HL-60/S4 (cell line): Measurements from ENCODE around the gene MAP3K15.
"Not testable (repeated sequence)": the region's sequence is repeated elsewhere in the genome, so short reads cannot be mapped to it uniquely, and the experiment has no call there.

Source experiments
- in situ Hi-C: fragments of 300-500 bp; cut with MboI; formaldehyde crosslinking; loops from 2 replicates; pipeline ENCODE4 v1.14.3; 2022; ENCODE audit warnings: low sequenced_read_pairs

The MAP3K15 gene

DNA sequence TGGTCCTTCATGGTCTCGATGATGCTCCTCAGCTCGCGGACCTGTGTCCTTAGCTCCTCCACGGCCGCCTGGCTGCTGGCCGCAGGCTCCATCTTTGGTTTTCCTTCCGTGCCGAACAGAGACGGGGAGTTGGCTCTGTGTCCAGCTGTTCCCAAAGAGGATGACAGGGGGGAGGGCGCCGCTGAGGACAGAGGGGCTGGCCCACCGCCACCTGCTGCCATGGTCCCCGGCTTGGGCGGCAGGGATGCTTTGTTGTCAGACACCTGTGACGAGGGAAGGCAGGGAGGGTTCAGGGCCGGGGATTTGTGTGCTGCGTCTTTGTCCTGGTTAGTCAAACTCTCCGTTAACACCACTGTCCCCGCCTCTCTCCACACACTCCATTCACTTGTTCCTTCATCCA lies 26.6 kb upstream of the MAP3K15 start:
- in situ Hi-C loops: no loop called here

DNA sequence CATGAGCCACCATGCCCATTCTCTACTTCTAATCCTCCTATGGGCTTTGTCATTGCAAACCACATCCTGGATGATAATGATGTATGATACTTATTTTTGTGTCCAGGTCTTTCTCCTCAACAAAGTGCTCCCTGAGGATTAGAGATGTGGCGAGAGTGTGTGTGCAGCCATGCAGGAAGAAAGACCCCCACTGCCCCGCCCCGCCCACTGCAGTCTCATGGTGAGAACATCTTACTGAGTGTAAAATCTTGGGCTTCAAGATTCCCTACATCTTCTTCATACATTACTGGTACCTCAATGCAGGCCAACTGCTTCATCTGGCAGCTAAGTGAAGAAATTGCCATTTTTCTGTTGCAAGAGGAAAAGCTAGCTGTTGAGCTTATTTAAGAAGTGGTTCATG lies 25.9 kb upstream of the MAP3K15 start:
- in situ Hi-C loops: no loop called here

DNA sequence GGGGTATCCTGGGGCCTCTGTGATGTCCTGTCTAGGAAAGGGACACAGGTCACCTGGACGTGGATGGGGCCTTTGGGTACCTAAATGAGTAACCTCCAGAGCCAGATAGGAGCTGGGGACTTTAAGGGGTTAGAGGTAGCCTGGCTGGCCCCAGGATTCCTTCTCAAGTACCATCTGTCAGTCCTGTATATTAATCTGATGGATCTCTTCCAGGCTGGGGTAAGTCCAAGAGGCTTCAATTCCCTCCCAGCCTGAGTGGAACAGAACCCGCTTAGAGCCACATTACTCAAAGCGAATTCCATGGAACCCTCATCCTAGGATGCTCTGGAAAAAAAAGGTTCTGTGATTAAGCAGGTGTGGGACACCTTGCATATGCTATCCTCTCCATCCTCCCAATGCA lies 24.8 kb upstream of the MAP3K15 start:
- in situ Hi-C loops: no loop called here

DNA sequence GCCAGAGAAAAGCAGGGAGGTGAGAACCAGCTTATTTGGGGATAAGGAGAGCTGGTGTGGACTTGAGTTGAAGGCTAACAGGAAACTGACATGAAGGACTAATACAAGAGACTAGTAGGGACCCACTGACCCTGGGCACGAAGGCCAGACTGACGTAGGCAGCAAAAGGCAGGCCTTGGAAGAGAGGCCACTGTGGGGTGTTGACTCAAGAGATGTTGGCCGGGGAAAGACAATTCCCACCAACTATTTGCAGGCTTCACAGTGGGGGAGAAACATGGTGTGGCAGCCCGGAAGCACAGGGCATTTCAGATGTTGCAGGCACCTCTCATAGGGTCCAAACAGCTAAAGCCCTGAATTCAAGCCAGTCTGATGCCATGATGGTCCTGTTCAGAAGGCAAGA lies 24.4 kb upstream of the MAP3K15 start:
- in situ Hi-C loops: no loop called here

DNA sequence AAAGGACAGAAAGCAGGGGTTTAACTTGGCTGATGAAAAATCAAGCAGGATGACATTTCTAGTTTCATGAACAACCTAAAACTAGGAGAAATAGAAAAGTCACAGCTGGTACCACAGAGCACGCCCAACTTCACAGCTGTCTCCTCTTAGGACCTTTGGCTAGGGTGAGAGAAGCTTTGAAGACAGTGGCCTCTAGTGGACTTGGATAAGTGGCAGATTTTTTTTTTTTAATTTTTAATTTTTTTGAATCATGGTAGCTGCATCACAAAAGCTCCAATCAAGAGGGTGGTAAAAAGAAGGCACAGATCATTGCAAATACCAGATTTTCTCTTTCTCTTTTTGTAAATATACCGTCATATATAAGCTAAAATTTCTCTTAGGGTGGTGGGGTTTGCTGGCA lies 20.2 kb upstream of the MAP3K15 start:
- in situ Hi-C loops: no loop called here

DNA sequence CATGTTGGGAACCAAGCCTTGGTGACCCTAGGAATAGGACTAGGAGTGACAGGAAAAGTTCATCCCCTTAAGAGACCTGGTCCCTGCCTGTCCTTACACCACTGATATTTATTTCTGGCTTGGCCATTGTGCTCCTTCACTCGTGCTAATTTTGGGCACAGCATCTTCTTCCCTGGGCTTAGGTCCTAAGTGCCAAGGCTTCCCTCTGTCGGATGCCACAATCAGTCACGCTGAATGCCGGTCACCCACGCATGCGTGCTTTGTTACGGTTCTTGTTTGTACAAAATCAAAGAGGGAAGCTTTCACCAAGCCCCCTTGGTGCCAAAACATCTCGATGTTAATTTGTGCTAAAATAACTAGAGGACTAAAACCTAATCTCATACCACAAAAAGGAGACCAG lies 17.4 kb upstream of the MAP3K15 start:
- in situ Hi-C loops: no loop called here

DNA sequence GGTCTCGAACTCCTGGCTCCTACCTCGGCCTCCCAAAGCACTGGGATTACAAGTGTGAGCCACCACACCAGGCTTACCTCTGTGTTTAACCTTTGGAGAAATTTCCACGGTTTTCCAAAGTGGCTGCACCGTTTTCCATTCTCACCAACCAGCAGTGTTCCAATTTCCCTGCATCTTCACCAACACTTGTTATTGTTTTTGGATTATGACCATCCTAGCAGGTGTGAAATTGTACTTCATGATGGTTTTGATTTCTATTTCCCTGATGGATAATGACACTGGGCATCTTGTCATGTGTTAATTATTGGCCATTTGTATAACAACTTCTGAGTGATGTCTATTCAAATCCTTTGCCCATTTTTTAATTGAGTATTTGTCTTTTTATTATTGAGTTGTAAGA lies 2.7 kb upstream of the MAP3K15 start:
- in situ Hi-C loops: no loop called here

DNA sequence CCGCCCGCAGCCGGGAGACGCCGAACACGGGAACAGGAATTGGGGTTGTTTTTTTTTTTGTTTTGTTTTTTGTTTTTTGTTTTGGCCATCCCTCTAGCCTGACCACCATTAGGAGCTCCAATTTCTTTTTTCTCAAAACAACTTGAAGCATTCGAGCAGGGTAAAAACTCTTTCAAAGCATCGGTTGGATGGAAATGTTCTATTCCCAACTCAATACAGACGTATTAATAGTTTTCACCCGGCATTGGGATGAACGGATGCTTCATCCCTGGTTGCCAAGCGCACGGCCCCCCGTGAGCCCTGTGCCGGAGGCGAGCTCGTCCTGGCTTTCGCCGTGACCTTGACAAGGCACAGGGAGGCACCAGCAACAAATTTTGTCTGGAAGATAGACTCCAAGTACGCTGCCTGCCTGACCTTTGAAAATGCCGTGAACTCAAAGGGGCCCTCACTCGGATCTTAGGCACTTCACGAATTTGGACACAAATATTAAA lies 352 bp upstream of the MAP3K15 start:
- in situ Hi-C loops: no loop called here

DNA sequence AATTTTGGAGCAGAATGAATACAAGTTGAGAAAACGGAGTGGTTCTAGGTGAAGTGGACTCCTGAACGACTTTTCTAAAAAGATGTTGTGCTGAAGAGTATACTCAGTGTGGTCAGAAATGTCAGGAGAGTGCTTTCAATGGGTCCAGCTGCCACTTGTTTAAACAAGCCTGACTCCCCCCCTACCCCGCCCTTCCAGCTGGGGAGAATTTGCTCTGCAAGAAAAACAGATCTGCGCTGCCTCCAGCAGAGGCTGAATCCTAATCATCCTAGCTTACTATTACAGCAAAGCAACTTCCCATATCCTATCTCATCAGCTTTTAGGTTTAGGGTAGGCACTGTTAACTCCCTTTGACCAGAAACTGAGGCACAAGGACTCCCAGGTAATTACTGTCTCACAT lies 1.9 kb downstream of the MAP3K15 start:
- in situ Hi-C loops: no loop called here

DNA sequence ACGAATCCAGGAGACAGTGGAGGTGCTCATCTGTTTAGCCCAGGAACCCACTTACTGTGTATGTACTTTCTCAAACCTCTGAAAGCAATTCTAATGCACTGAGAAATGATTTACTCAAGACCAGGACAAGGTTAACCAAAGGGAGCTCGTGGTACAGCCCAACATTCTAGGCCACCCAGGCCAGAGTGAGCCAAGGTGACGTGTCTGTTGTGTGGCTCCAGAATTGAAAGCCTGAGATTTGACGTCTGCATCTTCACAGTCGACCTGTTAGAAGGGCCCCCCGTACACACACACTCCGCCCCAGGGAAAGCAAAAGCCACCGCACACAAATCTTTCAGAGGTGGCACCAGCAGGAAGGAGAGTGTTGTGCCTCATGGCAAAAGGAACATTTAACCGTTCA lies 2.3 kb downstream of the MAP3K15 start:
- in situ Hi-C loops: no loop called here

DNA sequence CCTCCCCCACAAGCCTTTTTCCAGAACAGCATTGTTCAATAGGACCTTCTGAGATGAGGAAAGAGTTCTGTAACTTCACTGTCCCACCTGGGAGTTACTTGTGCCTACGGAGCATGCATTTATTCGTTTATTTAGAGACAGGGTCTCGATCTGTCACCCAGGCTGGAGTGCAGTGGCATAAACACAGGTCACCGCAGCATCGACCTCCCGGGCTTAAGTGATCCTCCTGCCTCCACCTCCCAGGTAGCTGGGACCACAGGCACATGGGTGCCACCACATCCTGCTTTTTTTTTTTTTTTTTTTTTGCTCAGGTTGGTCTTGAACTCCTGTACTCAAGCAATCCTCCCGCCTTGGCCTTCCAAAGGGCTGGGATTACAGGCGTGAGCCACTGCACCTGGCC lies 2.9 kb downstream of the MAP3K15 start:
- in situ Hi-C loops: no loop called here

DNA sequence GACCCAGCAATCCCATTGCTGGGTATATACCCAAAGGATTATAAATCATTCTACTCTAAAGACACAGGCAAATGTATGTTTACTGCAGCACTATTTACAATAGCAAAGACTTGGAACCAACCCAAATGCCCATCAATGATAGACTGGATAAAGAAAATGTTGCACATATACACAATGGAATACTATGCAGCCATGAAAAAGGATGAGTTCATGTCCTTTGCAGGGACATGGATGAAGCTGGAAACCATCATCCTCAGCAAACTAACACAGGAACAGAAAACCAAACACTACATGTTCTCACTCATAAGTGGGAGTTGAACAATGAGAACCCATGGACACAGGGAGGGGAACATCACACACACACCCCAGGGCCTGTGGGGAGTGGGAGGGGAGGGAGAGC lies 3.5 kb downstream of the MAP3K15 start:
- in situ Hi-C loops: not testable (repeated sequence)

DNA sequence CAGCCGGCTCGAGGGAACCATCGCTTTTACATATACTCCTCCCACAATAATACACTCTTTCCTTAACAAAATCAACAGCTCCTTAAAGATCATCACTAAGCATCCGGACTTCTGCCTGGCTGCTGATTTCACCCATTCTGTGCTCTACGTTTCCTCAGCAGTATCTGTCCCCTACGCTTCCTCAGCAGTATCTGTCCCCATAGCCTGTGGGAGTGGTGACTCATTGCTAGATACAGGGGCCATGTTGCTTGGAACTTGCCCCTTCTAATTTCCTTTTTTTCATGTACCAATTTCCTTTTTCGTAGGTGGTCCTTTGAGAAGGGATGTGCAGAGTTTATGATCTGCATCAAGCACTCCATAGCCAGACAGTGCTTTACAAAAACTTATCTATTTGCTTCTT lies 18.6 kb downstream of the MAP3K15 start:
- in situ Hi-C loops: no loop called here

DNA sequence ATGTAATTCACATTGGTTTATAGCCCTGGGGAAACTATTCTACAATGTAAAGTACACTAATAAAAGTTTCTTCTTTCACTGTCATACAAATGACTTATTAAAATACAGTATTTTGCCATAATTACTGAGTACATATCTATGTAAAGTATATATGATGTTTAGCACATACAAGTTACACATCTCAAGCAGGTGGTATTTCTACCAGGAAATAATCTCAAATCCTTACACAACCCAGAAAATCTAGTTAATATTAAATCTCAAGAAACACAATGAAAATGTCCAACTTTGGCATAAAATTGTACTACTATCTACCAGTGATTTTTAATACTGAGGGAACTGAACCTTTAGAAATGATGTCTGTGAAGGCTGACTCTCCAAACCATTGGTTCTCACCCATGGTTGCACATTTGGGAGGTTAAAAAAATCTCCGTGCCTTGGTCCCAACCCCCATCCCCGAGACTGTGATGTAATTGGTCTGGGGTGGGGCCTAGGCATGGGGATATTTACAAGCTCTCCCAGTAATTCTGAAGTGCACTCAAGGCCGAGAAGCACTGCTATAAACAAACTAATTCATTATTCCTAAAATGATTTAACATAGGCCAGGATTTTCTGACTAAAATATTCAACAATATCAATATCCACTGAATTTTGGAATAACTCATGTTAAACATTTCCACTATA lies 27.6 kb downstream of the MAP3K15 start:
- in situ Hi-C loops: no loop called here

DNA sequence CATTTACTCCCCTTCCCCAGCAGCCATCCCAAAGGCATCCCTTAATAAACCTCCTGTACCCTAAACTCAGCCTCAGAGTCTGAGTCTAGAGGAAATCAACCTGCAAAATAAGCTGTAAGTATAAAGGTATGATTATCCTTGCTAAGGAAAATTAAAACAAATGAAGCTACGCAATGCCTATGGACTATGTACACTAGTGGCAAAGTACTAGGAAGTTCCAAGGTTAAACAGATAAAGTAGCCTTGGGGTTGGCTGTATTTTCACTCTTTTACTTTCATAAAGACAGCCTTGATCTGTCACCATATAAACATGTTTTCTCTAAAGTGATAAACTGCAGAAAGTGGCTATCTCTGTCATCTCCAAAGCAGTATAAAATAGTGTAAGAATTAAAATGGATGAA lies 35.9 kb downstream of the MAP3K15 start:
- in situ Hi-C loops: no loop called here

DNA sequence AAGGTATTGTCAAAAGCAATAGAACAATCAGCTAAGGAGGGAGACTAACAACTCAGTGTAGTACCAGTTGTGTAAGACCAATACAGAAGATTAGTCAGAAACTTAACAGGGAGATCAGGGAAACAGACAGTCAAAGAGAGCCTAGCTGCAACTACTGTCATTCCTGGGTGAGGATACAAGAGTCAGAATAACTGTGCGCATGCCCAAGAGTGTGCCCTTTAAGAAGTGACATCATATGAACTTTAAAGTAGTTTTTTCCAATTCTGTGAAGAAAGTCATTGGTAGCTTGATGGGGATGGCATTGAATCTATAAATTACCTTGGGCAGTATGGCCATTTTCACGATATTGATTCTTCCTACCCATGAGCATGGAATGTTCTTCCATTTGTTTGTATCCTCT lies 46.9 kb downstream of the MAP3K15 start:
- in situ Hi-C loops: not testable (repeated sequence)

DNA sequence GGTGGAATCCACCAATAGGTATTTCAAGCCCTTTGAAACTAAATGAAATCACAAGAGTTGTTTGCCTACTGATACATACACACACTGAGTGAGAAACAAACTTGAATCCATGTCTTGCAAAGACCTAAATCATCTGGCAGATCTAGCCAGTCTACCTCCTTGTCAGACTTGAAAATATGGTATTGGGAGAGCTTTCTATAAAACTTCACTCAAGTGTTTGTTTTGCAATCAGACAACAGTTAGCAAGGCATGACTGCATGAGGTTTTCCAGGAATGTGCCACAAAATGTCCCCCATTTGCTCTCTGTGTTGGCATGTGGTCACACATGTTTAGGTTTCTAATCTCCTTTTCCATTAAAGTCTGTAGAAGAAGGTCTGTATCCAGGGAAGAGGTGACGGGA lies 52.4 kb downstream of the MAP3K15 start:
- in situ Hi-C loops: no loop called here

DNA sequence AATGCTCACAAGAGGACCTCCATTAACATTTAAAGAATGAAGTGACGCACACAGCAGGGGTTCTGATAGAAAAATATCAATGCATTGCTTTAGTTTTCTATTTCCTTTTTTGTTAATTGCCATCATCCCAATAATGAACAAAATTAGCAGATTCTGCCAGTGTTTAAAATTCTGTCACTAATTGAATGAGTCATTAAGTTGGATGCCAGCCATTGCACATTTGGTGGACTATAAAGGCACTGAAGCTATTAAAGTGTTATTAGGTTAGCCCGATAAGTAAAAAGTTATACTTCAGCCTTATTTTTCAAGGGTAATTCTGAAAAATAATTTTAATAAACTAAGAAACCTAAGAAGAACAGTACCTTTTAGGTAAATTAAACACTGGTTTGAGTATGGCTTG lies 53.1 kb downstream of the MAP3K15 start:
- in situ Hi-C loops: no loop called here

DNA sequence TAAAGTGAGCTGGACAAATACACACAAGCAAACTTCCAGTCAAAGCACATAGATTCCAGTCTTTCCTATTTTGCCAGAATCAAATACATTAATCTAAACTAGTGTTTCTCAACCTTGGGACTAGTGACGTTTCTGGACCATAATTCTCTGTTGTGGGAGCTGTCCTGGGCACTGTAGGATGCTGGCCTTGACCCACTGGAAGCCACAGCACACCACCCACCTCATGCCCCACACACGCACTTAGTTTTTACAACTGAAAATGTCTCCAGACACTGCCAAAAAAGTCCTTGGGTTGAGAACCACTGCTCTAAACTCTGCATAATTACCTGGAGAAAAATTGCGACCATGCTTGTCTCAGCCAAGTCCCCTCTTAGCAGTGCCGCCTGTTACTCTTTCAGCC lies 57.6 kb downstream of the MAP3K15 start:
- in situ Hi-C loops: no loop called here

DNA sequence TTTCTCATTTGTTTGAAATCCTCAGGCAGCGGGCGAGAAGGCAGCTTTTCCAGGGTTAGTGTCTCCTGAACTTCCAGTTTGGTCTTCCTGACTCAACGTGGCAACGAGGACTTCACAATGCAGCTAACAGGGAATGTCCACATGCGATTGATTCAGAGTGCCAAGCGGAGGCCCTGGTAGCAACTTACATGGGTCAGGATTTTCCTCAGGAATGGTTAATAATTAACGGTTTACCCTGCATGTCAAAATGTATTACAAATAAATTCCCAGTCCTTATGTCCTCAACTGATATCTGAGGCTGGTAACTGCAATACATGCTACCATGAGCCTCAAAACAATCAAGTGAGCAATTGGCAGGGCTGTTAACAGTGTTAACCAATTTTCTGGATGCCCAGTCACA lies 67.2 kb downstream of the MAP3K15 start:
- in situ Hi-C loops: no loop called here

DNA sequence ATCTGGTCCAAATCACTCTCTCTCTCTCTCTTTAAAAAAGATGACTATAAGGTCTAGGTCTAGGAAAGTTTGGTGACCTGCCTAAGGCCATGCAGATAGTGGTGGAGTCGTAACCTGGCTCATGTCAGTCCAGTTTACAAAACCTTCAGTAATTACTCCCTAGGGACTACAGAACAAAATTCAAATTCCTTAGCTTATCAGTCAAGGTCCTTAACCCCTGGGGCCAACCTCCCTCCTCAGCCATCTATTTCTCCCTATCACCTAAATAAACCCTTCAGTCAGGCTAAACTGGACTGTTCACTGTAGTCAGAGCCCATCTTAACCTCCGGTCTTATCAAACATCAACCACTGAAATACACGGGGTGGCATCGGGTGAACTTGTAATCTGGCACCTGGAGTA lies 68.9 kb downstream of the MAP3K15 start:
- in situ Hi-C loops: no loop called here

DNA sequence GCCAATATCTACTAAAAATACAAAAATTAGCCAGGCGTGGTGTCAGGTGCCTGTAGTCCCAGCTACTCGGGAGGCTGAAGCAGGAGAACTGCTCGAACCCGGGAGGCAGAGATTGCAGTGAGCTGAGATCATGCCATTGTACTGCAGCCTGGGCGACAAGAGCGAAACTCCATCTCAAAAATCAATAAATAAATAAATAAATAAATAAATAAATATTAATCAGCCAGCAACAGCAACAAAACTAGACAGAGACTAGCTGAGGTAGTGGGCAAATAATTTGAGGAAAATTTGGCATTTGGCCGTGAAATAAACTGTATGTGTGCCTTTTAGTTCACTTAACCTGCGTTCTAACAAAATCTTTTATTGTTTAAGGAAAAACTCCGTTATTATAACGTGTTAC lies 69.5 kb downstream of the MAP3K15 start:
- in situ Hi-C loops: not testable (repeated sequence)

DNA sequence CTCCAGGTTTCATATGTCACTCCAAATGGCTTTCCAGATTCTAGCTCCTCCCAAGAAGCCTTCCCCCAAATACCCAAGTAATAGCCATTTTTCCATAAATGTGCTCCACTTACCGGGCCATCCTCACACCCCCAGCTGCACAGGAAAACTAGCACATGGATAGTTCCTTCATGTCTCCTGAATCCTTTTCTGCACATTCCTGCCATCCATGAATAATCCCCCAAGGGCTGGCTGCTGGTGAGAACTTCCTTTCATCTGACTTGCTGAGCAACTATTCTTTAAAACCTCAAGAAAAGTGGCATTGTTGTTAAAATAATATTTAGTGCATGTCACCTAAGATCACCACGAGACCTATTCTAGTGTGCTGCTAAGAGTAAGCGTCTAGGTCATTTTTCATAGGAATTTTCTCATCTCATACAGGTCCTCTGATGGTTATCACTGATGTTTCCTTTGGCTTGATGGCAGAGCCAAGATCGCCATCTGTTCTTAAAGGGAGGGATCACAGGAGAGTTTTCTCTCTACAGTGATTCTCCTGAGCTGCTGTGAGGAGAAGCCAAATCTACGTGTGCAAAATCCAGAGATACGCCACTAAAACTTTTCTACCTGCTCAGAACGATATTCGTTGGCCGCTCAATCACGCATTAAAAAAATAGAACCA lies 71.3 kb downstream of the MAP3K15 start:
- in situ Hi-C loops: no loop called here
